ENCODE data around the gene PLCB3. TPM values are rescaled to one million over a fixed set of nuclear protein-coding genes. Genes with fewer than 3 reads are reported as not detected.
"Not testable (repeated sequence)": the region's sequence is repeated elsewhere in the genome, so short reads cannot be mapped to it uniquely, and the experiment has no call there.

Gene PLCB3
- total RNA-seq, 6 experiments from 2014 or later: 5.4 to 8.0 (median 6.7) TPM

GRCh38 chr11:64305075-64305690, 53.9 kb downstream of the PLCB3 start, which contains the start of gene ESRRA:
Gene ESRRA (plus strand): TSS chr11:64305524. CDS start chr11:64307180, 1,656 bp downstream.
- Histone ChIP-seq H3K27me3 (peaks cover 0 to 3% of the 10 kb centered on the region in 2 donors), H3K4me3 (peak within 1 kb of the TSS; percentile 77 to 81 (median 77)), H3K4me1 (peaks cover 0 to 38% (median 10%) of the 10 kb centered on the region in 4 donors), H3K27ac (peak within 1 kb of the TSS; percentile 88 to 99 (median 97)), H3K36me3 (no peaks in the 10 kb centered on the region), H3K9me3 (no peaks in the 10 kb centered on the region)
- intact Hi-C loops (cut with DNase I): no loop called here
- TF ChIP-seq POLR2A (IDR thresholded peaks at IDR 0.05) (peak; percentile 82), CTCF (IDR thresholded peaks at IDR 0.05) (no peak)
- 0% methylated on average over 28 of the region's 81 CpGs for WGBS (ENCODE audit: insufficient coverage, low coverage, low lambda C conversion rate, missing lambda C conversion rate)
- DNase-seq (peak; percentile 100), ATAC-seq (peak; percentile 73 to 88 (median 78))

- H3K4me1 ChIP-seq: peaks cover 0 to 36% (median 7%) of the 10 kb centered on the region in 4 donors
- no peaks in the 10 kb centered on the region for H3K27me3 ChIP-seq
- intact Hi-C loops (cut with DNase I): no loop called here
- H3K36me3 ChIP-seq: no peaks in the 10 kb centered on the region
- H3K9me3 ChIP-seq: no peaks in the 10 kb centered on the region
- peak; percentile 13 to 37 (median 20) for TF ChIP-seq CTCF (IDR thresholded peaks at IDR 0.05)
- TF ChIP-seq POLR2A (IDR thresholded peaks at IDR 0.05): peak; percentile 84
- H3K4me3 ChIP-seq: peak overlapping the region; percentile 77 to 81 (median 77)
- WGBS (ENCODE audit: insufficient coverage, low coverage, low lambda C conversion rate, missing lambda C conversion rate): 2% methylated on average over 10 of the region's 71 CpGs
- peak overlapping the region; percentile 78 to 97 (median 83) for H3K27ac ChIP-seq
- ATAC-seq (peak; percentile 31 to 38 (median 36)), DNase-seq (peak; percentile 86 to 92 (median 91))
These were observed 54.6 kb downstream of the PLCB3 start for GRCh38 chr11:64305691-64306562.

- H3K36me3 ChIP-seq: no peaks in the 10 kb centered on the region
- H3K4me1 ChIP-seq: peaks cover 0 to 36% (median 7%) of the 10 kb centered on the region in 4 donors
- TF ChIP-seq CTCF (IDR thresholded peaks at IDR 0.05): no peak
- TF ChIP-seq POLR2A (IDR thresholded peaks at IDR 0.05): no peak
- H3K9me3 ChIP-seq: no peaks in the 10 kb centered on the region
- ATAC-seq (no peak), DNase-seq (no peak)
- H3K4me3 ChIP-seq: peak overlapping the region; percentile 77 to 81 (median 77)
- intact Hi-C loops (cut with DNase I): no loop called here
- H3K27me3 ChIP-seq: no peaks in the 10 kb centered on the region
- WGBS (ENCODE audit: insufficient coverage, low coverage, low lambda C conversion rate, missing lambda C conversion rate): 8% methylated on average over 5 of the region's 9 CpGs
- H3K27ac ChIP-seq: peak overlapping the region; percentile 78 to 97 (median 83)
These were observed 55.2 kb downstream of the PLCB3 start for GRCh38 chr11:64306563-64306875.

GRCh38 chr11:64306876-64307622, 55.7 kb downstream of the PLCB3 start:
- Histone ChIP-seq H3K27ac (peak overlapping the region; percentile 78 to 97 (median 83)), H3K9me3 (no peaks in the 10 kb centered on the region), H3K4me3 (peak overlapping the region; percentile 77 to 81 (median 77)), H3K27me3 (no peaks in the 10 kb centered on the region), H3K36me3 (no peaks in the 10 kb centered on the region), H3K4me1 (peaks cover 0 to 36% (median 7%) of the 10 kb centered on the region in 4 donors)
- peak; percentile 35 to 57 (median 40) for ATAC-seq
- intact Hi-C loops (cut with DNase I): no loop called here
- TF ChIP-seq POLR2A (IDR thresholded peaks at IDR 0.05): no peak
- TF ChIP-seq CTCF (IDR thresholded peaks at IDR 0.05): no peak
- peak; percentile 82 to 94 (median 91) for DNase-seq
- 6% methylated on average over 3 of the region's 15 CpGs for WGBS (ENCODE audit: insufficient coverage, low coverage, low lambda C conversion rate, missing lambda C conversion rate)

GRCh38 chr11:64307795-64308194, 56.5 kb downstream of the PLCB3 start:
- ATAC-seq; H3K9me3 ChIP-seq; H3K36me3 ChIP-seq; intact Hi-C loops (cut with DNase I); DNase-seq; H3K27me3 ChIP-seq: not testable (repeated sequence)
- peak overlapping the region in 1 of 3 donors; percentile 97 for H3K27ac ChIP-seq
- H3K4me3 ChIP-seq: peak overlapping the region in 1 of 3 donors; percentile 81
- WGBS (ENCODE audit: insufficient coverage, low coverage, low lambda C conversion rate, missing lambda C conversion rate): 66% methylated on average over 5 of the region's 5 CpGs
- H3K4me1 ChIP-seq: peaks cover 0 to 36% (median 7%) of the 10 kb centered on the region in 4 donors

All from right lobe of liver (tissue), 6 donors.